GM23248 (cell line): ENCODE measurements around the gene IGF2BP2. TPM values are rescaled to one million over a fixed set of nuclear protein-coding genes. Genes with fewer than 3 reads are reported as not detected.
"Not testable (repeated sequence)": the region's sequence is repeated elsewhere in the genome, so short reads cannot be mapped to it uniquely, and the experiment has no call there.

ENCODE experiments used
- DNase-seq: peaks from one replicate; pipeline ENCODE4 v3.0.0-alpha.2; 2015
- H2AFZ ChIP-seq: fragments of 200-600 bp; sonication (generic); 2 replicates; pipeline ENCODE4 v1.6.1; 2016; ENCODE audit warnings: antibody characterized with exemption
- H3F3A ChIP-seq: fragments of 200-600 bp; sonication (generic); 2 replicates; pipeline ENCODE4 v1.6.1; 2016; ENCODE audit warnings: mild to moderate bottlenecking, antibody characterized with exemption, mixed run types; ENCODE audit not compliant: insufficient read depth
- H3K27ac ChIP-seq: fragments of 200-600 bp; sonication (generic); 2 replicates; pipeline ENCODE4 v1.5.1; 2016; ENCODE audit warnings: mild to moderate bottlenecking
- H3K27me3 ChIP-seq: fragments of 200-600 bp; sonication (generic); replicated peaks from 2 replicates; pipeline ENCODE4 v1.6.1; 2016; ENCODE audit warnings: mild to moderate bottlenecking; ENCODE audit not compliant: insufficient read depth
- H3K36me3 ChIP-seq: fragments of 200-600 bp; sonication (generic); 2 replicates; pipeline ENCODE4 v1.6.1; 2016; ENCODE audit warnings: low read depth, mild to moderate bottlenecking
- H3K4me1 ChIP-seq: fragments of 200-600 bp; sonication (generic); 2 replicates; pipeline ENCODE4 v1.6.1; 2016; ENCODE audit warnings: mild to moderate bottlenecking; ENCODE audit not compliant: insufficient read depth
- H3K4me2 ChIP-seq: fragments of 200-600 bp; sonication (generic); one replicate; pipeline ENCODE4 v1.6.1; 2016; ENCODE audit warnings: mild to moderate bottlenecking; ENCODE audit not compliant: unreplicated experiment
- H3K4me3 ChIP-seq: fragments of 200-600 bp; sonication (generic); 2 replicates; pipeline ENCODE4 v1.5.1; 2016; ENCODE audit warnings: mild to moderate bottlenecking
- H3K79me2 ChIP-seq: fragments of 200-600 bp; sonication (generic); 2 replicates; pipeline ENCODE4 v1.6.1; 2016; ENCODE audit warnings: mild to moderate bottlenecking; ENCODE audit not compliant: insufficient read depth
- H3K9ac ChIP-seq: fragments of 200-600 bp; sonication (generic); 2 replicates; pipeline ENCODE4 v1.6.1; 2016; ENCODE audit warnings: mild to moderate bottlenecking
- H3K9me2 ChIP-seq: fragments of 200-600 bp; sonication (generic); 2 replicates; pipeline ENCODE4 v1.6.1; 2016; ENCODE audit warnings: mixed run types, mild to moderate bottlenecking, moderate library complexity; ENCODE audit not compliant: insufficient read depth
- H3K9me3 ChIP-seq: fragments of 200-600 bp; sonication (generic); one replicate; pipeline ENCODE4 v1.6.1; 2017; ENCODE audit warnings: low read depth
- H4K20me1 ChIP-seq: fragments of 200-600 bp; sonication (generic); 2 replicates; pipeline ENCODE4 v1.6.0; 2016; ENCODE audit not compliant: insufficient read depth
- EZH2 ChIP-seq: fragments of 200-600 bp; sonication (generic); IDR thresholded peaks from 2 replicates; pipeline ENCODE4 v1.6.1; 2018; ENCODE audit warnings: antibody characterized with exemption, mild to moderate bottlenecking; ENCODE audit not compliant: insufficient read depth, poor library complexity, severe bottlenecking
- EZH2phosphoT487 ChIP-seq: fragments of 200-600 bp; sonication (generic); IDR thresholded peaks from 2 replicates; pipeline ENCODE4 v1.6.1; 2018; ENCODE audit warnings: antibody characterized with exemption, moderate library complexity, mild to moderate bottlenecking, low read depth; ENCODE audit not compliant: insufficient read depth
- WGBS, 2 experiments: methylation state at CpG; one replicate each; pipeline ENCODE4 v1.1.6; 2015 to 2017; ENCODE audit warnings: low lambda C conversion rate in 2 of 2, low coverage in 1 of 2; ENCODE audit errors: missing lambda C conversion rate in 2 of 2; 5-methylcytosine and 5-hydroxymethylcytosine counted together
- in situ Hi-C: fragments of 300-500 bp; cut with MboI; formaldehyde crosslinking; loops from 2 replicates; pipeline ENCODE4 v1.15.0; 2020
- polyA plus RNA-seq: library from polyadenylated mRNA; unstranded; fragments of >200 nt; fragmentation: Nextera tagmentation; extraction: Ambion mirVana; gene quantifications from 2 replicates; pipeline ENCODE4 v1.2.1, GENCODE V29; 2016
- total RNA-seq: library from RNA; depleted of rRNA; stranded (reverse); fragments of >200 nt; shearing (Covaris generic); gene quantifications from 2 replicates; pipeline ENCODE4 v1.2.3, GENCODE V29; 2014

The IGF2BP2 gene
- total and polyA plus RNA-seq, 2 experiments from 2014 or later, result 60.6 to 62.5 TPM

GRCh38 chr3:185844051-185844450 is 19.2 kb upstream of the IGF2BP2 start:
- Histone ChIP-seq H4K20me1 (no peaks in the 10 kb centered on the region), H3K79me2 (no peaks in the 10 kb centered on the region), H3K9ac (no peak overlapping the region), H2AFZ (no peak overlapping the region), H3K4me1 (no peaks in the 10 kb centered on the region), H3K9me2 (no peaks in the 10 kb centered on the region), H3K4me2 (no peak overlapping the region), H3K27me3 (no peaks in the 10 kb centered on the region), H3K4me3 (no peak overlapping the region), H3K9me3 (no peaks in the 10 kb centered on the region), H3F3A (no peaks in the 10 kb centered on the region), H3K27ac (no peak overlapping the region), H3K36me3 (no peaks in the 10 kb centered on the region)
- no peak for TF ChIP-seq EZH2
- no peak for TF ChIP-seq EZH2phosphoT487
- DNase-seq, result no peak
- WGBS, 2 experiments, result 71% methylated on average over 3 of the region's 3 CpGs
- in situ Hi-C loops, result no loop called here

- no peaks in the 10 kb centered on the region for H3F3A ChIP-seq
- H3K9me2 ChIP-seq, result no peaks in the 10 kb centered on the region
- H3K4me3 ChIP-seq, result no peak overlapping the region
- H2AFZ ChIP-seq, result no peak overlapping the region
- no peaks in the 10 kb centered on the region for H3K27me3 ChIP-seq
- no peak overlapping the region for H3K4me2 ChIP-seq
- no peaks in the 10 kb centered on the region for H3K79me2 ChIP-seq
- no peak for DNase-seq
- no peak overlapping the region for H3K9ac ChIP-seq
- H3K36me3 ChIP-seq, result no peaks in the 10 kb centered on the region
- H3K27ac ChIP-seq, result no peak overlapping the region
- H4K20me1 ChIP-seq, result no peaks in the 10 kb centered on the region
- in situ Hi-C loops, result no loop called here
- no peaks in the 10 kb centered on the region for H3K4me1 ChIP-seq
- TF ChIP-seq EZH2phosphoT487 (no peak), EZH2 (no peak)
- H3K9me3 ChIP-seq, result no peaks in the 10 kb centered on the region
- 58 to 61% methylated on average over 2 of the region's 2 CpGs for WGBS, 2 experiments
Observed at GRCh38 chr3:185843635-185844034, 18.8 kb upstream of the IGF2BP2 start.

GRCh38 chr3:185843126-185843525 is 18.3 kb upstream of the IGF2BP2 start:
- Histone ChIP-seq H3K9ac (no peak overlapping the region), H3F3A (no peaks in the 10 kb centered on the region), H3K9me3 (no peaks in the 10 kb centered on the region), H3K27me3 (no peaks in the 10 kb centered on the region), H4K20me1 (no peaks in the 10 kb centered on the region), H3K36me3 (no peaks in the 10 kb centered on the region), H3K4me3 (no peak overlapping the region), H3K4me2 (no peak overlapping the region), H3K4me1 (no peaks in the 10 kb centered on the region), H3K27ac (no peak overlapping the region), H3K79me2 (no peaks in the 10 kb centered on the region), H3K9me2 (no peaks in the 10 kb centered on the region), H2AFZ (no peak overlapping the region)
- in situ Hi-C loops, result no loop called here
- 57 to 69% methylated on average over 2 to 3 of the region's 3 CpGs for WGBS, 2 experiments
- TF ChIP-seq EZH2 (no peak), EZH2phosphoT487 (no peak)
- no peak for DNase-seq

GRCh38 chr3:185842241-185842640 is 17.4 kb upstream of the IGF2BP2 start:
- no peaks in the 10 kb centered on the region for H4K20me1 ChIP-seq
- H3K27ac ChIP-seq, result no peak overlapping the region
- H3K9ac ChIP-seq, result no peak overlapping the region
- H3F3A ChIP-seq, result no peaks in the 10 kb centered on the region
- 54 to 69% methylated on average over 4 of the region's 4 CpGs for WGBS, 2 experiments
- no peak for TF ChIP-seq EZH2phosphoT487
- TF ChIP-seq EZH2, result no peak
- H3K79me2 ChIP-seq, result no peaks in the 10 kb centered on the region
- in situ Hi-C loops, result no loop called here
- H3K4me1 ChIP-seq, result no peaks in the 10 kb centered on the region
- H3K9me2 ChIP-seq, result no peaks in the 10 kb centered on the region
- H3K36me3 ChIP-seq, result no peaks in the 10 kb centered on the region
- no peaks in the 10 kb centered on the region for H3K9me3 ChIP-seq
- no peaks in the 10 kb centered on the region for H3K27me3 ChIP-seq
- no peak overlapping the region for H2AFZ ChIP-seq
- no peak overlapping the region for H3K4me2 ChIP-seq
- DNase-seq, result no peak
- H3K4me3 ChIP-seq, result no peak overlapping the region

- H3K27ac ChIP-seq, H3K4me3 ChIP-seq, DNase-seq, H3K9me3 ChIP-seq, H4K20me1 ChIP-seq, H2AFZ ChIP-seq, H3F3A ChIP-seq, in situ Hi-C loops, H3K27me3 ChIP-seq, H3K36me3 ChIP-seq, H3K4me2 ChIP-seq, H3K4me1 ChIP-seq, H3K9me2 ChIP-seq, H3K79me2 ChIP-seq, H3K9ac ChIP-seq: not testable (repeated sequence)
- 73 to 78% methylated on average over 4 of the region's 4 CpGs for WGBS, 2 experiments
Observed at GRCh38 chr3:185838417-185838989, 13.7 kb upstream of the IGF2BP2 start.
